NCI-H1694 (cell line): ENCODE data around the gene CPLX3.
"Not testable (repeated sequence)": the region's sequence is repeated elsewhere in the genome, so short reads cannot be mapped to it uniquely, and the experiment has no call there.

Experiments
- DNase-seq: peaks from one replicate; lab custom pipeline; 2025; lab: John Stamatoyannopoulos, UW

Gene CPLX3

DNA sequence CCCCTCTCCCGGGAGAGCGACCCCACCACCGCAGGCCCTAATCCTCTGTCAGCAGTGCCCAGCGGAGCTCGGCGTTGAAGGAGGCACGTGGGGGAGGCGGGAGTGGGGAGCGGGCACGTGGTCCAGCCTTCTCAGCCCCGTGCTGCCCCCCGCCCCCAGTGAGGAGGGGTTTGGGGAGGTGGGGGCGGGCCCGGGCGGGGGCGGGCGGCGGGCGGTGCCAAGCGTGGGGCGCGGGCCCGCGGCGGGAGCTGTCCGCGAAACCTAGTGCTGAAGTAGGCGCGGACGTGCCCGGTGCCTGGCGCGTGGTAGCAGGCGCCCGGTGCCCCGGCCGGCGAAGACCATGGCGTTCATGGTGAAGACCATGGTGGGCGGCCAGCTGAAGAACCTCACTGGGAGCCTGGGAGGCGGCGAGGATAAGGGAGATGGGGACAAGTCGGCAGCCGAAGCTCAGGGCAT, at the start of gene CPLX3:
TSS of gene CPLX3 (plus strand) at position 264 of the 456 bp plus-strand sequence. CDS start at position 341, 77 bp downstream.
- DNase-seq = no peak

DNA sequence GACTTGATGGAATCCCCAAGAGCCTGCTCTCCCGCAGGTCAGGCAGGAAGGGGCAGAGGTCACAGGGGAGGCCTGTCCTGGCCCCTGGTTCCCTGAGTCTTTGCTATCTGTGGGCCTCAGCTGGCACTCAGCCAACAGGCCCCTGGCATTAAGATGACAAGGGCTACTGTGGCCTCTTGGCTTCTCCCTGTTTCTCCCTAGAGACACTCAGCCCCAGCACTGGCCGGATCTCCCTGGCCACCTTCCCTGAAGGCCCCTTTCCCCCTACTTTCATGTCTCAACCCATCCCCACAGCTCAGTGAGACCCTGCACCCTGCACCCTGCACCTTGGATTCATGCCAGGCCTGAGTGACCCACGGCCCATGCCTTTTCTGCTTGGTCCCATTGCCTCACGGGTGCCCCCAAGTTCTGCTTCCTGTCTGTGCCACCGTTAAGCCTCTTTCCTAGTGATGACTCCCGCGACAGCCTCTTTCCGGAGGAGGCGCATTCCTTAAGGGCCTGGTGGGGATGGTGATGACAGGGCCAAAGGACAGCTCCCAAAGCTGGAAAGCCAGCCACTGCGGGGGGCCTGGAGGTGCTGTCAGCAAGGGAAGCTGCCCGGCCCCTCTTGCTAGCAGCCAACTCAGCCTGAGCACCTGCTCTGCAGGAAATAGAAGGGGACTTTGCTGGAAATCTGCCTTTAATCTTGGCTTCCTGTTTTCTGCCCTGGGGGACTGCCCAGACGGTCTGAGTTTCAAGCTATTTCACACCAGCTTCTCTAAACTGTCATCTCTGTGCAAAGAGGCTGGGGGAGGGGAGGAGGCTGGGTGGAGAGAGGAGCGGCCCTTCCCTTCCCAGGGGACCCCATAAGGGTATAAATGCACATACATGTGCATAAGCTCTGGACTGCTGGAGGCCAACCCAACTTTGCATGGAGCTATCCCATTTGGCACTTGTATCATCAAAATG, 49.3 kb upstream of the CPLX3 start:
- DNase-seq = no peak

DNA sequence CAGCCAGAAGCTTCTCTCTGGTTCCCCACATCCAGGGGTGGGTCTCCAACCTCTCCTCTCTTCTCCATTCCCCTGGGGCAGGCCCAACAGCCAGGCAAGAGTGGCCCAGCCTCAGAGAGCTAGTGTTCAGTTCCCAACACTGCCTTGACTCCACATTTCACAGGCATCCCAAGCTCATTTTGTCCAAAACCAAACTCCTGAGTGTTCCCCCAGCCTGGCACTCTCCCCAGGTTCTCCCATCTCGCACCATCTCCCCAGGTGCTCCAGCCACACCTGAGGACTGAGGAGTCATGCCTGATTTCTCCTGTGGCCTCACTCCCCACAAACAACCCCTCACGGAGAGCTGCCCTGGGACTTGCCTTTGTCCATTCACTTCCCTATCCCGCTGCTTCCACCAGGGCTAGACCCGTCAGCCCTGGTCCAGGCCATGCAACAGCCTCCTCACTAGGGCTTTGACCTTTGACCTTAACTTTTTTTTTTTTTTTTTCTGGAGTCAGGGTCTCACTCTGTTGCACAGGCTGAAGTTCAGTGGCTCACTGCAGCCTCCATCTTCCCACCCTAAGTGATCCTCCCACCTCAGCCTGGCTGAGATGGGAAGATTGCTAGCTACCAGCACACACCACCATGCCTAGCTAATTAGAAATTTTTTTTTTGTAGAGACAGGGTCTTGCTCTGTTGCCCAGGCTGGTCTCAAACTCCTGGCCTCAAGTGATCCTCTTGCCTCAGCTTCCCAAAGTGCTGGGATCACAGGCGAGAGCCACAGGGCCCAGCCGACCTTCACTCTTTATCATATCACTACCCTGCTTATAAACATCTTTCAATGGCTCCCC, 48.4 kb upstream of the CPLX3 start:
- no peak for DNase-seq

DNA sequence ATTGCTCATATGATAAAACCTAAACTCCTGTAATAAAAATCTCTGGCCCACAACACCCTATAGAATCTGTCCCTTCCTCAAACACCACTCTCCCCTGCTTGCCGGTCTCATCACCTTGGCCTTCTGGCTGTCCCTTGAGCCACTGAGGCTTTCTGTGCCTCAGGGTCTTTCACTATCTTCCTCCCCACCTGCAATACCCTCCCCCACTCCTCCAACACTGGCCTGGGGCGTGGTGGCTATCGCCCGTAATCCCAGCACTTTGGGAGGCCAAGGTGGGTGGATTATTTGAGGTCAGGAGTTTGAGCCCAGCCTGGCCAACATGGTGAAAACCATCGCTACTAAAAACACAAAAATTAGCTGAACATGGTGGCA, 47.8 kb upstream of the CPLX3 start:
- no peak for DNase-seq

DNA sequence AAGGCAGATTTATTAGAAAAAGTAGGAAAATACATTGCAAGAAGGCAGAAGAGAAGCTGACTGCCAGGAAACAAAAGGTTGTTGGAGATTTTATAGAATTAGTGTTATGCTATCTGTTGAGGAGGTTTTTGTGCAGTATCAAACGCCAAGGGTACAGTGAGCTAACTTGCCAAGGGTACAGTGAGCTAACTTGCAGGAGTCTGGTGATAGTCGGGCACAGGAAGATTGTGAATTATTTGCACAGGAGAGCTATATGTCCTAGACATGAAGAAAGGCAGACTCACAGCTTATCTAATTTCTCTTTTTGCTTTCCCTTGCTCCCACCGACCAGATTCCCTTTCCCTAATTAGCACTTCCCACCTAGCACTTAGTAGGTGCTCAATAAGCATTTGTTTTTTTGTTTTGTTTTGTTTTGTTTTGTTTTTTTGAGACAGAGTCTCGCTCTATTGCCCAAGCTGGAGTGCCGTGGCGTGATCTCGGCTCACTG, 47.2 kb upstream of the CPLX3 start:
- no peak for DNase-seq

- DNase-seq = no peak
Observed at GRCh38 chr15:74780523-74781430, 45.6 kb upstream of the CPLX3 start.

DNA sequence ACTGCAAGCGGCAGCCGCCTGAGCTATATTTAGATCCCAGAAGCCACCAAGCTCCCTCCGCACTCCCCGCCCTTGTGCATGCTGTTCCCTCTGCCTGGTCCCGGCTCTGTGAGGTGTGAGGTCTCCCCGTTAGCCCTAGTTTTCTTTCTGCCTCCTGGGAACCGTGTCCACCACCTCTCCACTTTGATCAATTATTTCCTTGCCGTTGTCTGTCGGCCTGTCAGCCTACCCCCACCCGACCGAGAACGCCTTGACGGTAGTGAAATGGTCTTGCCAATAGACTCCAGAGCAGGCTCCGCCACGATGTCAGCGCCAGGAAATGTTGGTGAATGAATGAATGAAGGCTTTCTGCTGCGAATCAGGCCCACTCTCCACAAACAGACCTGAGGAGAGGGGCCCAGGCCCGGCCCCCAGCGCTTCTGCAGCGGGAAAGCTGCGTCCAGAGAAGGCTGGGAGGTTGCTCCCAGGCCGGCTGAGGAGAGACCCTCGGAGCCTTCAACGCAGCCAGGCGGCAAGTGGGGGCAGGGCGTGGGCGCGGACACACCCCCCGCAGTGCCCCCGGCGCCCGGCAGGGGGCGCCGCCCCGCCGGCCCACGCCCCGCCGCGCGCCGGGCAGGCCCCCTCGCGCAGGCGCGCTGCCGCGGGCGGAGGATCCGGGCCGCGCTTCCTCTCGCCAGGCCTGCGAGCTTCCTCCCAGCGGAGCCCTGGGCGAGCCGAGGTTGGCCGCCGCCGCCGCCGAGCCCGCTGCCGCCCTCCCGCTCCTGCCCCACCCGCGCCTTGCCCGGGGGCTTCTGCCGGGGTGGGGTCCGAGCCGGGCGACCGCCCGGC, 44.8 kb upstream of the CPLX3 start, which contains the start of gene CSK:
TSS of gene CSK (plus strand) at position 650 of the 828 bp plus-strand sequence. CDS start 16,218 bp downstream, outside the sequence.
- no peak for DNase-seq

GRCh38 chr15:74782259-74783071, 44.0 kb upstream of the CPLX3 start:
- DNase-seq = no peak

- DNase-seq = no peak
Observed at GRCh38 chr15:74783072-74783807, 43.2 kb upstream of the CPLX3 start.

DNA sequence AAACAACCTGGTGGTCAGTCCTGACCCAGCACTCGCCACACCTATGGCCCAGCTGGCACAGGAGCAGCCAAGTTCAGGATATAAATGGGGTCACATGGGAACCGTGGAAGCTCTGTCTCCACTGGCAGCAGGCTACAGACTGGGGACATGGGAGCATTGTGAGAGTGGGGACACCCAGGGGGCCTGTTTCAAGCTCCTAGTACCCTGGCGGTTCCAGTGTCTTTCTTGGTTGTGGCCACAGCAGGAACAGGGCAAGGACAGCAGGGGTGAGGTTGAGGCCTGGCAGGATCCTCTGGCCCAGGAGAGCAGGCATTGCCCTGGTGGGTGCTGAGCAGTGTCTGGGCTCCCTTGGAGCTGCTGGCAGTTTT, 42.6 kb upstream of the CPLX3 start:
- no peak for DNase-seq

- no peak for DNase-seq
Observed at GRCh38 chr15:74784426-74785193, 41.8 kb upstream of the CPLX3 start.

- no peak for DNase-seq
Observed at GRCh38 chr15:74785194-74786032, 41.0 kb upstream of the CPLX3 start.

DNA sequence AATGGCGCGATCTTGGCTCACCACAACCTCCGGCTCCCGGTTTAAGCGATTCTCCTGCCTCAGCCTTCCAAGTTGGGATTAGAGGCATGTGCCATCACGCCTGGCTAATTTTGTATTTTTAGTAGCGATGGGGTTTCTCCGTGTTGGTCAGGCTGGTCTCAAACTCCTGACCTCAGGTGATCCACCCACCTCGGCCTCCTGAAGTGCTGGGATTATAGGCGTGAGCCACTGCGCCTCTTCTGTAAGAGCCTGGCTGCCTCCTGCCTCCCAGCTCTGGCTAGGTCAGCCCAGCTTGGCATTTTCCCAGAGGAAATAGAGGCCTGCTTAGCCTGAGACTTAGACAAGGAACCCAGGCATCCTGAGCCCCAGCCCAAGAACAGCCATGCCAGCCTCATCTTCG, 40.3 kb upstream of the CPLX3 start:
- not testable (repeated sequence) for DNase-seq

- no peak for DNase-seq
Observed at GRCh38 chr15:74786551-74787165, 39.8 kb upstream of the CPLX3 start.

DNA sequence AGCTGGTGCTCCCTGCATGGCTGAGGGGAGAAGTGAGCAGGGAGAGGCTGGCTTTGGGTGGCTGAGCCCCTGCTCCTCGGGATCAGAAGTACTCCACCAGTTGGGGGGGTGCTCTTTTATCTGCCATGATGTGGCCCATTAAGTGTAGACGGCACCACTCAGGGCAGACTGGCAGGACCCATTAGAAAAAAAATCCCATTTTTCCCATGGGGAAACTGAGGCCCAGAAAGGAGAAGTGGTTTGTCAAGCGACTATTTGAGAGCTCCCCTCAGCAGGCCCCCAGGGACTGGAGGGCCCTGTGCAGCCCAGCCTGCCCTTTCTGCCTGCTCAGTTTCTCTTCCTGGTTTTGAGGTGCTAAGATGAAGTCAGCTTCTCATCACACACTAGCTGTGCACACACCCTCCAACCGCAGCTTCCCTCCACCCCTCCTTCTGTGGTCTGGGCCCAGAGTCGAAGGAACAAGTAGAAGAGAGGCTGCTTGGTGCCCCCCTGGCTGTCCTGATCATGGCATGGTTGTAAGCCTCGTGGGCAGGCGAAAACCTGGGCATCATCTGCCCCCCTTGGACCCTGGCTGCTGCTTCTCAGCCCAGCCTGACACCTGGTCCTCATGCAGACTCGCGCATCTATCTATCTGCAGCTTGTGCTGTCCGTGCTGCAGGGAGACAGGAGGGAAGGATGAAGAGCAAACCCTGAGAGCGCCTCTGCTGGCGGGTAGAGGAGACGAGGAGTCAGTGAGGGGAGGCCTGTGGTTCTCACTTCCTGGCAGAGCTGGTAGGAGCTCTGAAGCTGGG, 39.0 kb upstream of the CPLX3 start:
- peak; percentile 59 for DNase-seq
